ENCODE results near the gene SEZ6L.

SEZ6L gene

GRCh38 chr22:26170795-26171580 lies 1.7 kb downstream of the SEZ6L start:
- in situ Hi-C loops (cut with MboI; ENCODE audit: low pct_unique_long_range_greater_than_20kb, low sequenced_read_pairs), result no loop called here
- peak; percentile 32 for DNase-seq

GRCh38 chr22:26172389-26172990 lies 3.2 kb downstream of the SEZ6L start:
- peak; percentile 31 for DNase-seq
- in situ Hi-C loops (cut with MboI; ENCODE audit: low pct_unique_long_range_greater_than_20kb, low sequenced_read_pairs), result no loop called here

- no peak for DNase-seq
- in situ Hi-C loops (cut with MboI; ENCODE audit: low pct_unique_long_range_greater_than_20kb, low sequenced_read_pairs), result no loop called here
Observed at GRCh38 chr22:26174280-26174679, 5.0 kb downstream of the SEZ6L start.

- in situ Hi-C loops (cut with MboI; ENCODE audit: low pct_unique_long_range_greater_than_20kb, low sequenced_read_pairs), result no loop called here
- no peak for DNase-seq
Observed at GRCh38 chr22:26182723-26183122, 13.5 kb downstream of the SEZ6L start.

- no peak for DNase-seq
- in situ Hi-C loops (cut with MboI; ENCODE audit: low pct_unique_long_range_greater_than_20kb, low sequenced_read_pairs), result no loop called here
Observed at GRCh38 chr22:26185190-26185589, 15.9 kb downstream of the SEZ6L start.

GRCh38 chr22:26188341-26188740 lies 19.1 kb downstream of the SEZ6L start:
- in situ Hi-C loops (cut with MboI; ENCODE audit: low pct_unique_long_range_greater_than_20kb, low sequenced_read_pairs), result no loop called here
- no peak for DNase-seq

- no peak for DNase-seq
- in situ Hi-C loops (cut with MboI; ENCODE audit: low pct_unique_long_range_greater_than_20kb, low sequenced_read_pairs), result no loop called here
Observed at GRCh38 chr22:26194313-26194712, 25.1 kb downstream of the SEZ6L start.

- no peak for DNase-seq
- in situ Hi-C loops (cut with MboI; ENCODE audit: low pct_unique_long_range_greater_than_20kb, low sequenced_read_pairs), result no loop called here
Observed at GRCh38 chr22:26194877-26195276, 25.6 kb downstream of the SEZ6L start.

- DNase-seq, result no peak
- in situ Hi-C loops (cut with MboI; ENCODE audit: low pct_unique_long_range_greater_than_20kb, low sequenced_read_pairs), result no loop called here
Observed at GRCh38 chr22:26196657-26197056, 27.4 kb downstream of the SEZ6L start.

GRCh38 chr22:26197425-26197824 lies 28.2 kb downstream of the SEZ6L start:
- in situ Hi-C loops (cut with MboI; ENCODE audit: low pct_unique_long_range_greater_than_20kb, low sequenced_read_pairs), result no loop called here
- no peak for DNase-seq

GRCh38 chr22:26199665-26200064 lies 30.4 kb downstream of the SEZ6L start:
- in situ Hi-C loops (cut with MboI; ENCODE audit: low pct_unique_long_range_greater_than_20kb, low sequenced_read_pairs), result no loop called here
- no peak for DNase-seq

GRCh38 chr22:26202280-26202924 lies 33.1 kb downstream of the SEZ6L start:
- DNase-seq, result no peak
- in situ Hi-C loops (cut with MboI; ENCODE audit: low pct_unique_long_range_greater_than_20kb, low sequenced_read_pairs), result no loop called here

- in situ Hi-C loops (cut with MboI; ENCODE audit: low pct_unique_long_range_greater_than_20kb, low sequenced_read_pairs), result no loop called here
- DNase-seq, result no peak
Observed at GRCh38 chr22:26205494-26205893, 36.2 kb downstream of the SEZ6L start.

- DNase-seq, result no peak
- in situ Hi-C loops (cut with MboI; ENCODE audit: low pct_unique_long_range_greater_than_20kb, low sequenced_read_pairs), result no loop called here
Observed at GRCh38 chr22:26210334-26210733, 41.1 kb downstream of the SEZ6L start.

- in situ Hi-C loops (cut with MboI; ENCODE audit: low pct_unique_long_range_greater_than_20kb, low sequenced_read_pairs), result no loop called here
- no peak for DNase-seq
Observed at GRCh38 chr22:26213826-26214225, 44.6 kb downstream of the SEZ6L start.

- in situ Hi-C loops (cut with MboI; ENCODE audit: low pct_unique_long_range_greater_than_20kb, low sequenced_read_pairs), result no loop called here
- no peak for DNase-seq
Observed at GRCh38 chr22:26214466-26214865, 45.2 kb downstream of the SEZ6L start.

GRCh38 chr22:26215736-26216135 lies 46.5 kb downstream of the SEZ6L start:
- DNase-seq, result no peak
- in situ Hi-C loops (cut with MboI; ENCODE audit: low pct_unique_long_range_greater_than_20kb, low sequenced_read_pairs), result no loop called here

- DNase-seq, result no peak
- in situ Hi-C loops (cut with MboI; ENCODE audit: low pct_unique_long_range_greater_than_20kb, low sequenced_read_pairs), result no loop called here
Observed at GRCh38 chr22:26225207-26225606, 55.9 kb downstream of the SEZ6L start.

GRCh38 chr22:26226538-26227297 lies 57.5 kb downstream of the SEZ6L start:
- in situ Hi-C loops (cut with MboI; ENCODE audit: low pct_unique_long_range_greater_than_20kb, low sequenced_read_pairs), result no loop called here
- DNase-seq, result no peak

- in situ Hi-C loops (cut with MboI; ENCODE audit: low pct_unique_long_range_greater_than_20kb, low sequenced_read_pairs), result no loop called here
- no peak for DNase-seq
Observed at GRCh38 chr22:26229910-26230309, 60.6 kb downstream of the SEZ6L start.

Data from KBM-7 (cell line).